Neural cell (in vitro differentiated cells): ENCODE data around the gene TMEM120A. TPM values are rescaled to one million over a fixed set of nuclear protein-coding genes. Genes with fewer than 3 reads are reported as not detected.

Experiments used
- H2AFZ ChIP-seq: fragments of 200-600, 300-800 bp; sonication (generic), shearing (Covaris generic); 2 replicates; pipeline ENCODE4 v1.6.0; 2014; ENCODE audit warnings: low read depth, mild to moderate bottlenecking, antibody characterized with exemption, low read length, moderate library complexity
- H3F3A ChIP-seq: fragments of 200-600 bp; shearing (Covaris generic); 2 replicates; pipeline ENCODE4 v1.6.1; 2016; ENCODE audit warnings: mild to moderate bottlenecking, moderate library complexity, mixed read lengths, antibody characterized with exemption, low read length; ENCODE audit not compliant: insufficient read depth, poor library complexity, severe bottlenecking
- H3K27ac ChIP-seq: fragments of 200-600, 300-800 bp; sonication (generic), shearing (Covaris generic); 2 replicates; pipeline ENCODE4 v1.5.1; 2014; ENCODE audit warnings: mild to moderate bottlenecking, low read length, moderate library complexity
- H3K27me3 ChIP-seq: fragments of 300-800, 200-600 bp; sonication (generic), shearing (Covaris generic); 2 replicates; pipeline ENCODE4 v1.6.0; 2014; ENCODE audit warnings: mild to moderate bottlenecking, low read depth, low read length, moderate library complexity; ENCODE audit not compliant: insufficient read depth
- H3K36me3 ChIP-seq: fragments of 300-800, 200-600 bp; sonication (generic), shearing (Covaris generic); 2 replicates; pipeline ENCODE4 v1.5.1; 2014; ENCODE audit warnings: mild to moderate bottlenecking, antibody characterized with exemption, low read length, moderate library complexity; ENCODE audit not compliant: insufficient read depth
- H3K4me2 ChIP-seq: fragments of 300-800, 200-600 bp; sonication (generic), shearing (Covaris generic); 2 replicates; pipeline ENCODE4 v1.6.0; 2014; ENCODE audit warnings: mild to moderate bottlenecking, low read length
- H3K4me3 ChIP-seq: fragments of 300-800, 200-600 bp; sonication (generic), shearing (Covaris generic); 2 replicates; pipeline ENCODE4 v1.5.1; 2014; ENCODE audit warnings: mild to moderate bottlenecking, low read length, moderate library complexity
- H3K79me2 ChIP-seq: fragments of 200-600 bp; shearing (Covaris generic); replicated peaks from 2 replicates; pipeline ENCODE4 v1.6.0; 2014; ENCODE audit warnings: mild to moderate bottlenecking, low read length, moderate library complexity; ENCODE audit not compliant: insufficient read depth
- H3K9ac ChIP-seq: fragments of 300-800, 200-600 bp; sonication (generic), shearing (Covaris generic); 2 replicates; pipeline ENCODE4 v1.6.1; 2016; ENCODE audit warnings: mild to moderate bottlenecking, low read length, mixed read lengths
- H3K9me2 ChIP-seq: fragments of 200-600 bp; shearing (Covaris generic); 2 replicates; pipeline ENCODE4 v1.6.1; 2016; ENCODE audit warnings: mild to moderate bottlenecking, low read length, mixed read lengths; ENCODE audit not compliant: insufficient read depth
- H3K9me3 ChIP-seq: fragments of 200-600, 300-800 bp; sonication (generic), shearing (Covaris generic); 2 replicates; pipeline ENCODE4 v1.6.1; 2016; ENCODE audit warnings: mild to moderate bottlenecking, mixed run types, low read length, moderate library complexity, mixed read lengths
- H4K20me1 ChIP-seq: fragments of 200-600 bp; shearing (Covaris generic); 2 replicates; pipeline ENCODE4 v1.6.1; 2016; ENCODE audit warnings: mild to moderate bottlenecking, mixed run types; ENCODE audit not compliant: insufficient read depth
- EP300 ChIP-seq: fragments of 450-650 bp; conservative IDR thresholded peaks from 2 replicates; pipeline ENCODE4 v1.6.1; 2014; ENCODE audit warnings: antibody characterized with exemption, mild to moderate bottlenecking, moderate library complexity; ENCODE audit not compliant: poor library complexity, severe bottlenecking
- EZH2 ChIP-seq: fragments of 200-600, 300-800 bp; shearing (Covaris generic), sonication (generic); IDR thresholded peaks from 2 replicates; pipeline ENCODE4 v1.6.1; 2014; ENCODE audit warnings: antibody characterized with exemption, low read length, borderline replicate concordance, mild to moderate bottlenecking; ENCODE audit not compliant: insufficient read depth, poor library complexity, severe bottlenecking
- MXI1 ChIP-seq: fragments of 450-650 bp; conservative IDR thresholded peaks from 2 replicates; pipeline ENCODE4 v1.6.1; 2014; ENCODE audit warnings: antibody characterized with exemption, mild to moderate bottlenecking; ENCODE audit not compliant: poor library complexity, severe bottlenecking
- POLR2AphosphoS5 ChIP-seq: IDR thresholded peaks from 2 replicates; pipeline ENCODE4 v1.6.1; 2012
- RAD21 ChIP-seq: fragments of 450-650 bp; conservative IDR thresholded peaks from 2 replicates; pipeline ENCODE4 v1.6.1; 2014; ENCODE audit warnings: antibody characterized with exemption, mild to moderate bottlenecking, moderate library complexity
- SMC3 ChIP-seq: fragments of 450-650 bp; conservative IDR thresholded peaks from 2 replicates; pipeline ENCODE4 v1.6.1; 2014; ENCODE audit warnings: antibody characterized with exemption, mild to moderate bottlenecking, moderate library complexity; ENCODE audit not compliant: poor library complexity
- TAF1 ChIP-seq: IDR thresholded peaks from 2 replicates; pipeline ENCODE4 v1.6.1; 2012; ENCODE audit warnings: low read depth
- polyA plus RNA-seq: library from polyadenylated mRNA; depleted of rRNA; stranded (reverse); fragments of >200 nt; gene quantifications from 2 replicates; pipeline ENCODE4 v1.2.3, GENCODE V29; 2014
- TF ChIP-seq, protein P1 (sequence below): fragments of 450-650 bp; IDR thresholded peaks from 2 replicates; pipeline ENCODE4 v1.5.1; 2014; ENCODE audit warnings: antibody characterized with exemption, mild to moderate bottlenecking, moderate library complexity; ENCODE audit not compliant: poor library complexity, severe bottlenecking
- TF ChIP-seq, protein P2 (sequence below): IDR thresholded peaks from 2 replicates; pipeline ENCODE4 v1.6.1; 2012; ENCODE audit warnings: borderline replicate concordance

Gene TMEM120A
- polyA plus RNA-seq, 1 donor from 2014 or later: 39.1 TPM

DNA sequence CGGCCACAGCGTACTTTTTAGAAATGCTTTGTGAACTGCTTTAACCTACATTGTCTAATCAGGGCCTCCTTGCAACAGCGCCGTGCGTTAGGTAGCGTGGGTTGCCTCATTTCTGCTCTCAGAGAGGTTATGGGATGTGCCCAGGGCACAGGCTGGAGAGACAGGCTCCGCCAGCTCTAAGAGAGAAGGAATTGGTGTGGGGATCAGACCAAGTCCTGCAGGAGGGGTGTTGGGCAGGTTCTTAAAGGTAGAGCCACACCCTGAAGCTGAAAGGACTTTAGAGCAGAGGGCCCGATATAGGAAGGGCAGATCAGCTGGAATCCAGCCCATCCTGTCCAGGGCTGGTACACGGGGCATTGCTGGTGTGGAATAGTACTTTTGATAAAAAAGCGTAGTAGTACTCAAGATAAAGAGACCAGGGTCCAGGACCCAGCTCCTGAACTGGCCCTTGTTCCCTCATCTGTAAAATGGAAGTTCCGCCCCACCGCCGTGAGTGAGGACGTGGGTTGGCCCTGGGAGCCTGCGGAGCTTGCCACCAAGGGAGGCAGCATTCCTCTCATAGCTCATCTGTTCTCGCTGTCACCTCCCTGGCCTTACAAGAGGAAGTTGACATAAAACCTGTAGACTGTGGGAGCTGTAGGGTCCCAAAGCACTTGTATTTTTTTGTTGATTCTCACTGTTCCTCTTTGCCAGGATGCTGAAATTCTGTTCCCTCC lies 37.2 kb downstream of the TMEM120A start:
- Histone ChIP-seq H3K9me3 (no peaks in the 10 kb centered on the region), H3K79me2 (no peaks in the 10 kb centered on the region), H3K27ac (no peak overlapping the region), H3K9ac (no peak overlapping the region), H3K4me3 (no peak overlapping the region), H3F3A (no peaks in the 10 kb centered on the region), H4K20me1 (no peaks in the 10 kb centered on the region), H3K4me2 (no peak overlapping the region), H3K9me2 (no peaks in the 10 kb centered on the region), H2AFZ (no peak overlapping the region), H3K36me3 (no peaks in the 10 kb centered on the region), H3K27me3 (no peaks in the 10 kb centered on the region)
- TF ChIP-seq SMC3: no peak
- no peak for TF ChIP-seq RAD21
- TF ChIP-seq EP300: no peak
- no peak for TF ChIP-seq POLR2AphosphoS5
- no peak for TF ChIP-seq EZH2
- TF ChIP-seq, protein P1, sequence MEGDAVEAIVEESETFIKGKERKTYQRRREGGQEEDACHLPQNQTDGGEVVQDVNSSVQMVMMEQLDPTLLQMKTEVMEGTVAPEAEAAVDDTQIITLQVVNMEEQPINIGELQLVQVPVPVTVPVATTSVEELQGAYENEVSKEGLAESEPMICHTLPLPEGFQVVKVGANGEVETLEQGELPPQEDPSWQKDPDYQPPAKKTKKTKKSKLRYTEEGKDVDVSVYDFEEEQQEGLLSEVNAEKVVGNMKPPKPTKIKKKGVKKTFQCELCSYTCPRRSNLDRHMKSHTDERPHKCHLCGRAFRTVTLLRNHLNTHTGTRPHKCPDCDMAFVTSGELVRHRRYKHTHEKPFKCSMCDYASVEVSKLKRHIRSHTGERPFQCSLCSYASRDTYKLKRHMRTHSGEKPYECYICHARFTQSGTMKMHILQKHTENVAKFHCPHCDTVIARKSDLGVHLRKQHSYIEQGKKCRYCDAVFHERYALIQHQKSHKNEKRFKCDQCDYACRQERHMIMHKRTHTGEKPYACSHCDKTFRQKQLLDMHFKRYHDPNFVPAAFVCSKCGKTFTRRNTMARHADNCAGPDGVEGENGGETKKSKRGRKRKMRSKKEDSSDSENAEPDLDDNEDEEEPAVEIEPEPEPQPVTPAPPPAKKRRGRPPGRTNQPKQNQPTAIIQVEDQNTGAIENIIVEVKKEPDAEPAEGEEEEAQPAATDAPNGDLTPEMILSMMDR: no peak
- TF ChIP-seq, protein P2, sequence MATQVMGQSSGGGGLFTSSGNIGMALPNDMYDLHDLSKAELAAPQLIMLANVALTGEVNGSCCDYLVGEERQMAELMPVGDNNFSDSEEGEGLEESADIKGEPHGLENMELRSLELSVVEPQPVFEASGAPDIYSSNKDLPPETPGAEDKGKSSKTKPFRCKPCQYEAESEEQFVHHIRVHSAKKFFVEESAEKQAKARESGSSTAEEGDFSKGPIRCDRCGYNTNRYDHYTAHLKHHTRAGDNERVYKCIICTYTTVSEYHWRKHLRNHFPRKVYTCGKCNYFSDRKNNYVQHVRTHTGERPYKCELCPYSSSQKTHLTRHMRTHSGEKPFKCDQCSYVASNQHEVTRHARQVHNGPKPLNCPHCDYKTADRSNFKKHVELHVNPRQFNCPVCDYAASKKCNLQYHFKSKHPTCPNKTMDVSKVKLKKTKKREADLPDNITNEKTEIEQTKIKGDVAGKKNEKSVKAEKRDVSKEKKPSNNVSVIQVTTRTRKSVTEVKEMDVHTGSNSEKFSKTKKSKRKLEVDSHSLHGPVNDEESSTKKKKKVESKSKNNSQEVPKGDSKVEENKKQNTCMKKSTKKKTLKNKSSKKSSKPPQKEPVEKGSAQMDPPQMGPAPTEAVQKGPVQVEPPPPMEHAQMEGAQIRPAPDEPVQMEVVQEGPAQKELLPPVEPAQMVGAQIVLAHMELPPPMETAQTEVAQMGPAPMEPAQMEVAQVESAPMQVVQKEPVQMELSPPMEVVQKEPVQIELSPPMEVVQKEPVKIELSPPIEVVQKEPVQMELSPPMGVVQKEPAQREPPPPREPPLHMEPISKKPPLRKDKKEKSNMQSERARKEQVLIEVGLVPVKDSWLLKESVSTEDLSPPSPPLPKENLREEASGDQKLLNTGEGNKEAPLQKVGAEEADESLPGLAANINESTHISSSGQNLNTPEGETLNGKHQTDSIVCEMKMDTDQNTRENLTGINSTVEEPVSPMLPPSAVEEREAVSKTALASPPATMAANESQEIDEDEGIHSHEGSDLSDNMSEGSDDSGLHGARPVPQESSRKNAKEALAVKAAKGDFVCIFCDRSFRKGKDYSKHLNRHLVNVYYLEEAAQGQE: no peak
- TF ChIP-seq TAF1: no peak
- no peak for TF ChIP-seq MXI1

GRCh38 chr7:75955331-75955955 lies 39.0 kb downstream of the TMEM120A start:
- H3K4me3 ChIP-seq: no peak overlapping the region
- TF ChIP-seq SMC3 (no peak), EP300 (no peak), RAD21 (no peak), POLR2AphosphoS5 (no peak), TAF1 (no peak), EZH2 (no peak), MXI1 (no peak)
- TF ChIP-seq, protein P1: no peak
- TF ChIP-seq, protein P2: no peak
- H3F3A ChIP-seq: no peaks in the 10 kb centered on the region
- no peak overlapping the region for H3K27ac ChIP-seq
- H3K36me3 ChIP-seq: no peaks in the 10 kb centered on the region
- H4K20me1 ChIP-seq: no peaks in the 10 kb centered on the region
- no peaks in the 10 kb centered on the region for H3K27me3 ChIP-seq
- H3K9ac ChIP-seq: no peak overlapping the region
- H3K4me2 ChIP-seq: no peak overlapping the region
- H3K9me2 ChIP-seq: no peaks in the 10 kb centered on the region
- no peaks in the 10 kb centered on the region for H3K9me3 ChIP-seq
- no peak overlapping the region for H2AFZ ChIP-seq
- H3K79me2 ChIP-seq: no peaks in the 10 kb centered on the region
